ENCODE measurements around the gene ZDHHC14.

DNA sequence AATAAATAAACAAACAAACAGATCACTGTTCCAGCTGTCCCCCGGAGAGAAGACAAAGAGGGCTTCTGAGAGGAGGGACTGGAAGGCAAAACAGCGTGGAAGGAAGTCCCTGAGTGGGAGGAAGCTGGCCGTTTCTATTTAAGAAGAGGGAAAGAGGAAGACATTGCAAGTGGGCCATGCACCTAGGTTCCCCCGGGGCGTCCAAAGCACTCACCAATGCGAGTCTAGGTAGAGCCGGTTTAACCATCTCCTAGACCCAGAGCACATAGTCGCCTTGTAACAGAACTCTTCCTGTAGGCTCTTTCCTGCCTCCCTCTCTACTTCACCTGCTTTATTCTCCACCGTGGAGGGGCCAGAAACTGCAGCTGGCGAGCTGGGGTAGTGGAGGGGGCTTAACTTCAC is 158.4 kb downstream of the ZDHHC14 start:
- TF ChIP-seq EZH2 (optimal IDR thresholded peaks at IDR 0.05; ENCODE audit: low read depth, low read length) (no peak), EZH2phosphoT487 (IDR thresholded peaks at IDR 0.05; ENCODE audit: low read length) (no peak)
- TF ChIP-seq, protein P1, sequence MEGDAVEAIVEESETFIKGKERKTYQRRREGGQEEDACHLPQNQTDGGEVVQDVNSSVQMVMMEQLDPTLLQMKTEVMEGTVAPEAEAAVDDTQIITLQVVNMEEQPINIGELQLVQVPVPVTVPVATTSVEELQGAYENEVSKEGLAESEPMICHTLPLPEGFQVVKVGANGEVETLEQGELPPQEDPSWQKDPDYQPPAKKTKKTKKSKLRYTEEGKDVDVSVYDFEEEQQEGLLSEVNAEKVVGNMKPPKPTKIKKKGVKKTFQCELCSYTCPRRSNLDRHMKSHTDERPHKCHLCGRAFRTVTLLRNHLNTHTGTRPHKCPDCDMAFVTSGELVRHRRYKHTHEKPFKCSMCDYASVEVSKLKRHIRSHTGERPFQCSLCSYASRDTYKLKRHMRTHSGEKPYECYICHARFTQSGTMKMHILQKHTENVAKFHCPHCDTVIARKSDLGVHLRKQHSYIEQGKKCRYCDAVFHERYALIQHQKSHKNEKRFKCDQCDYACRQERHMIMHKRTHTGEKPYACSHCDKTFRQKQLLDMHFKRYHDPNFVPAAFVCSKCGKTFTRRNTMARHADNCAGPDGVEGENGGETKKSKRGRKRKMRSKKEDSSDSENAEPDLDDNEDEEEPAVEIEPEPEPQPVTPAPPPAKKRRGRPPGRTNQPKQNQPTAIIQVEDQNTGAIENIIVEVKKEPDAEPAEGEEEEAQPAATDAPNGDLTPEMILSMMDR (IDR thresholded peaks at IDR 0.05; ENCODE audit: low read length), result no peak
